ENCODE measurements around the gene FAM9C.

Gene FAM9C

DNA sequence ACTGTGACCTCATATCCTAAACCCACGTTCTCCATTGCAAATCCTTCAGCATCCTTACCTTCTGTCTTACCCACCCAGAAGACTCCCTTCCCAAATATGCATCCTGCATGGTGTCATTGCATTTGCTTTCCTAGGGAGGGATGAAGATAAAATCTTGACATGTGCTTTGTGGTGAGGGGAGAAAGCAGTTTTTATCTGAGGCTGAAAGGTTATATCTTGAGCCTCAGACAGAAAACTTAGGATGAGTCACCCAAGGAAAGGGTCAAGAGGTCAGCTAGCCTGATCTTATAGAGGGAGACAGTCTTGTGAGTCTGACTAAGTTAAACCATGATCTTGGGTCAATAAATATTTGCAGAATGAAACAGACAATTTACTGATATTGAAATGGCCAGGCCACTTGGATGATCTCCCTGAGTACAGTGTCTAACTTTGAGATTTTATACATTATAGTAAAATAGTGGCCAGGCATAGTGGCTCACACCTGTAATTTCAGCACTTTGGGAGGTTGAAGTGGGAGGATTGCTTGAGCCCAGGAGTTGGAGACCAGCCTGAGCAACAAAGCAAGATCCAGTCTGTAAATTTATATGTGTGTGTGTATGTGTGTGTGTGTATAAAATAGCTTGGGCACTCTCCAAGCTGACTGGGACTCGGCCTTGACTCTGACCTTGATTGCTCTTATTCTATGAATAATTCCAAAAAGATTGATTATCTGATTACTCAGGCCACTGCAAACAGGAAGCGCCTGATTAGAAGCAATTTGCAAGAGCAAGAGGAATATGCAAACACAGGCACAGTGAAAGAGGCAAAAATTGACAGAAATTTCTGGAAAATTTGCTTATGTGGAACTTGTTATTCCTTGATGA, 15.4 kb upstream of the FAM9C start:
- Mint-ChIP-seq H3K27ac (no peak overlapping the region), H3K4me1 (peaks cover 53% of the 10 kb centered on the region), H3K4me3 (no peak overlapping the region), H3K36me3 (peaks cover 10% of the 10 kb centered on the region), H3K9me3 (no peaks in the 10 kb centered on the region), H3K27me3 (no peaks in the 10 kb centered on the region)

DNA sequence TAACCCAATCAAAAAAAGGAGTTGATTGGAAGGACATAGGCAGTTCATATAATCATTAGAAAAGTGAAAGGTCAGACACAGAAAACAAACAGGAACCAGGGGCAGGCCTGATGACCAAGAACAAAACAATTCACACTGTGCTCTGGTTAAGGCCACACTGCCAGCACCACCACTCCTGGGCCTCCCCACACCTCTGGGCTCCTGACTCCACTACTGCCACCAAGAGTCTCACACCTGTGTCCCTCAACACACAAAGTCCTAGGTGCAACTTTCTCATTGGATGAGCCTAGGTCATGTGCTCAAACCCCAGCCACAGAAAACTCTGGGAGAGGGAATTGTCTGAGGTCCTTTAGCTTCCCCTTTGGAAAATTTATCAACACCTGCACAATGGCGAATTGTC, 11.1 kb upstream of the FAM9C start:
- H3K36me3 Mint-ChIP-seq = peaks cover 2% of the 10 kb centered on the region
- H3K4me3 Mint-ChIP-seq = no peak overlapping the region
- H3K4me1 Mint-ChIP-seq = peaks cover 76% of the 10 kb centered on the region
- no peaks in the 10 kb centered on the region for H3K27me3 Mint-ChIP-seq
- H3K27ac Mint-ChIP-seq = peak overlapping the region; percentile 49
- no peaks in the 10 kb centered on the region for H3K9me3 Mint-ChIP-seq

DNA sequence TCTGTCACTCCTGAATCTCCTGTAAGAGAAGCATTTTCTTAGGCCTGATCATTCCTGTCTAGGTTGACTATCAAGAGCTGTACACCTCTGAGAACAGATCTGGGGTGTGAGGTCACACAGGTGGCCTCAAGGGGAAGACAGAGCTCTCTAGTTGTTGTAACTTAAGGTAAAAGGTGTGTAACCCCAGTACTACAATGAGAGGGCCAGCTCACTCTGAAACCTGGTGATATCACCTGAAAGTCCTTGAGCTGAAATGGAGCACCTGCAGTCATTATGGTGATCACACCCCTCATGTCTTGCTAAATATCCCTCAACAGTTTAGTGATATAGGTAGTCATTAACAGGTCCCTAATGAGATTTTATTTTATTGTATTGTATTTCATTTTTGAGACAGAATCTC, 8.8 kb upstream of the FAM9C start:
- Mint-ChIP-seq H3K4me3 (no peak overlapping the region), H3K9me3 (no peaks in the 10 kb centered on the region), H3K4me1 (peaks cover 78% of the 10 kb centered on the region), H3K27me3 (no peaks in the 10 kb centered on the region), H3K36me3 (peaks cover 2% of the 10 kb centered on the region), H3K27ac (no peak overlapping the region)

DNA sequence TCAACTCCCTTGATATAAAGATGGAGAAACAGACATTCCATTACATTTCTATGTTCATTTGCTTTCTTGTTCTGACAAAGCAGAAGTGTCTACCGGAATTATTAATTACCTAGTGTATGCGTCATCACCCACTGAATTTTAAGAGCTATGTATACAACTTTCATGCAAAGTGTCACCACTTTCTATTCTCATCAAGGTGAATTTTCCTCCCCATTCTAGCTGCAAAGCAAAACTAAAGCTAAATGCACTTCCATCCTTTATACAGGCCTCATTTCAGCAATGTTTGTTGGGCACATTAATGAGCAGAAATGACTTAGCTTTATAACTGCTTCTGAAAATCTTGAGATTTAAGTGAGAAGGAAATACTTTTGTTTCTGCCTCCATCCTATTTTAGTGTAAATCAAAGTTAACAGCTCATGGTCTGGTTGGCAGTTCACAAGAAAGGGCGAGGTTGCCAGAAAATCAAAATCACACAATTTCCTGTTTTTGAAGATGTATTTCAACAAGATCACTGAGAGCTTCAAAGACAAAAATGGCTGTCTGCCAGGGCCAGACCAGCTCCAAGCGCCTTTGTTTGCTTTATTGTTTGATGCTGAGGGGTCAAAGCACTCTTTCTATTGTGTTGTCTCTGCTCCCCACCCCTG, 7.2 kb upstream of the FAM9C start:
- Mint-ChIP-seq H3K36me3 (no peaks in the 10 kb centered on the region), H3K9me3 (no peaks in the 10 kb centered on the region), H3K27me3 (no peaks in the 10 kb centered on the region), H3K27ac (peak overlapping the region; percentile 87), H3K4me1 (peaks cover 80% of the 10 kb centered on the region), H3K4me3 (peak overlapping the region; percentile 51)

DNA sequence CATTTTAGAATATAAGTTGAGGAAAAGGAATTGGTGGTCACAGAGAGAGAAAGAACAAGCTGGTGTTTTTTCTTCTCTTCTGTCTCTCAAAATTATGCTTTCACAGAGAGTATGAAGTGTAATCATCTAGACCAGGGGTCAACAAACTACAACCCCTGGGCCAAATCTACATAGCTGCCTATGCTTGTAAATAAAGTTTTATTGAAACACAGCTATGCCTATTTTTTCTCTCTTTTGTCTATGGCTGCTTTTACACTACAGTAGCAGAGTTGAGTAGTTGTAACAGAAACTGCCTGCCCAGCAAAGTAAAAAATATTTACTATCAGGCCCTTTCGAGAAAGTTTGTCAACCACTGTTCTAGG, 6.7 kb upstream of the FAM9C start:
- peaks cover 80% of the 10 kb centered on the region for H3K4me1 Mint-ChIP-seq

DNA sequence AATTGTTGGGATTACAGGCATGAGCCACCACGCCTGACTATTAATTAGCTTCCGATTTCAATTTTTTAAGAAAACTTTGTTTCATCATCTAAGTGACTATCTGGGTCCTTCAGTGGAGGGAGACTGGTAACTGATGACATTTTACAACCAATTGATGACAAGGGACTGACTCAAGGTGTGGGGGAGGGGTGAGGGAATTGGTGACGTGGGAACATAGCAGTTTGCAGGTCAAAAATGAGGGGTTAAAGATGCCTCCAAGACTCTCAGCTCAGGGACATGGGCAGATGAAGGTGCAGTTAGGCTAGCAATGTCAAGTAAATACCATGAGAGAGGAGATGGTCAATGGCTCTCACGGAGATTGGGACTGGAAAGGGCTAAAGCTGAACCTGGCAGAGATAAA, 5.7 kb upstream of the FAM9C start:
- peak overlapping the region; percentile 51 for H3K4me3 Mint-ChIP-seq
- peak overlapping the region; percentile 93 for H3K27ac Mint-ChIP-seq
- H3K9me3 Mint-ChIP-seq = no peaks in the 10 kb centered on the region
- H3K4me1 Mint-ChIP-seq = peaks cover 75% of the 10 kb centered on the region
- no peaks in the 10 kb centered on the region for H3K36me3 Mint-ChIP-seq
- H3K27me3 Mint-ChIP-seq = no peaks in the 10 kb centered on the region

More for the DNA sequence above, 6.7 kb upstream of the FAM9C start:
- Mint-ChIP-seq H3K36me3 (no peaks in the 10 kb centered on the region), H3K4me3 (peak overlapping the region; percentile 51), H3K27ac (peak overlapping the region; percentile 87), H3K9me3 (no peaks in the 10 kb centered on the region), H3K27me3 (no peaks in the 10 kb centered on the region)

DNA sequence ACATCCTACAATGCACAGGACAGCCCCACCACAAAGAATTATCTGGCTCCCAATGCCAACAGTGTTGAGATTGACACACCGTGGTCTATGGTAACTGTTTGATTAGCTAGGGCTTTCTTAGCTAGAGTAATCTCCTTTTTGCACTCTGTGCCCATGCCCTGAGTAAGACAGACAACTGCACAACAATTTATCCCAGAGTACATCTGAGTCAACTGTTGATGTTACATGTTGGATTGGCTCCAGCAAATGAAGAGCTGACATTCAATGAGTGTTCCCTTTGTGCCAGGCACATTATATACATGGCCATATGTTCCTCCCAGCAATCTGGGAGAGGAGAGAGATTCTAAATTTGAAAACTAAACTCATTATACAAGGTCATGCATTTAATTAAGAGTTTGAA, 3.9 kb upstream of the FAM9C start:
- peaks cover 67% of the 10 kb centered on the region for H3K4me1 Mint-ChIP-seq
- H3K9me3 Mint-ChIP-seq = no peaks in the 10 kb centered on the region
- peak overlapping the region; percentile 62 for H3K27ac Mint-ChIP-seq
- no peaks in the 10 kb centered on the region for H3K36me3 Mint-ChIP-seq
- no peaks in the 10 kb centered on the region for H3K27me3 Mint-ChIP-seq
- H3K4me3 Mint-ChIP-seq = no peak overlapping the region

DNA sequence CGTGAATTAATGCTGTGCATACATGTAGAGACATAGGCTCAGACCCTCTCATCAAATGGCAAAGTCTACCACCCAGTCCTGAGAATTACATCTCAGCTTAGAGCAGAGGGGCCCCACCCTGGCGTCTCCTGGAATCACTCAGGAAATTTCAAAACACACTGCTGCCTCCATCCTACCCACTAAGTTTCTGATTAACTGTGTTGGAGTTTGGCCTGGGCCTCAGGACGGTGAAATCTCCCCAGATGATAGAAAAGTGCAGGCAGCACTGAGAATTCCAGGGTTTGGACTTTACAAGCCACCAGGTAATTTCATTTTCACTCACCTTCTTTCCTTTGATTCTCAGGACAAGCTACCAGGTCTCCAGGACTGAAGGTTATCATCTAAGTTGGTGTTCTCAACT, 3.3 kb upstream of the FAM9C start:
- peak overlapping the region; percentile 46 for H3K27ac Mint-ChIP-seq
- H3K9me3 Mint-ChIP-seq = no peaks in the 10 kb centered on the region
- H3K4me1 Mint-ChIP-seq = peaks cover 64% of the 10 kb centered on the region
- no peaks in the 10 kb centered on the region for H3K27me3 Mint-ChIP-seq
- no peak overlapping the region for H3K4me3 Mint-ChIP-seq
- H3K36me3 Mint-ChIP-seq = no peaks in the 10 kb centered on the region

DNA sequence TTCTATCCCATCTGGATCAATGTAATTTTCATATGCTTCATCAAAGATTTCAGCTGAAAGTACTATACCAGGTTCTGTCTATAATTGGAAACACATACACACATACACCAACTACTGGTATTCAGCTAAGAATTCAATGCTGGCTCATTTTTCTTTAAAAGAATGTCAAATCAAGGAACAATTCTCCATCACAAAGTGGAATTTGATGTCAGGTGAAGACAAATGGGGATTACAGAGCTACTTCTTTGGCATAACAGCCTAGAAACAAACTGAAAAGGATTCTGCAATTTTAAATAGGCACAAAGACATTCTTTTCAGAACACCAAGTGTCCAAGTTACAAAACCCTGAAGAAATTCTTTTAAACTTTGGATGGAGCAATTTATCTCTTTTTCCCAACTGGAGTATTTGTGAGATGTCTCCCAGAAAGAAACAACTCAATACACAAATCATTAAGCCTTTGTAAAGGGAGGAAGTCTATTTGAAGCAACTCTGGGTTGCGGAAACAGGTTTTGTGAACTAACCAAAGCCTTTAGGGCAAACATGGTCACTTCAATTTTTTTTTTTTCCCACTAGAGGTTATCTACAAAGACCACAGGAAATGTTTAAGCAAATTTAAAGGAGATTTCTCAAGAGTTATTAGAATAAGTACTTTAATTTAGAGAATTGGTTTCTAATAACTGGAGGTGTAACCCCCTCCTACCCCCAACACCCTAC, 1.9 kb upstream of the FAM9C start:
- no peaks in the 10 kb centered on the region for H3K9me3 Mint-ChIP-seq
- H3K4me1 Mint-ChIP-seq = peaks cover 65% of the 10 kb centered on the region

DNA sequence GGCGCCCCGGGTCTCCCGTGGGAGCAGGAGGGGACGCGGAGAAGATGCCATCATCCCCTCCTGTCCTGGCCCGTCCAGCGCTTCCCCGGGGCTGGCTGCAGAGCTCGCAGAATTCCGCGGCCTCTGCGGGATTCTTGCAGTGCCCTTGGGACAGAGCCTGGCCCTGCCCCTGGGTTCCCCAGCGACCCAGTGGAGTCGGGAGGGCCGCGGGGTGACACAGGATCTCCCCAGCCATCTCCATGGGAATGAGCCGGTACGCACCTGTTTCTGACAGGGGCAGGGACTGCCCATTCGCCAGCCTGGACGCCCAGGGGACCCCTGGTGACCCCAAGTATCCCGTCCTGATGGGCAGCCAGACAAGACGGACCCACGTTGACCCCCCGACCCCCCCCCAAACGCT, 482 bp downstream of the FAM9C start:
- Mint-ChIP-seq H3K27ac (no peak overlapping the region), H3K9me3 (peaks cover 9% of the 10 kb centered on the region), H3K27me3 (no peaks in the 10 kb centered on the region), H3K36me3 (no peaks in the 10 kb centered on the region), H3K4me1 (peaks cover 56% of the 10 kb centered on the region), H3K4me3 (no peak overlapping the region)

More for the DNA sequence above, 1.9 kb upstream of the FAM9C start:
- H3K27ac Mint-ChIP-seq = peak overlapping the region; percentile 65
- H3K36me3 Mint-ChIP-seq = no peaks in the 10 kb centered on the region
- no peak overlapping the region for H3K4me3 Mint-ChIP-seq
- no peaks in the 10 kb centered on the region for H3K27me3 Mint-ChIP-seq

DNA sequence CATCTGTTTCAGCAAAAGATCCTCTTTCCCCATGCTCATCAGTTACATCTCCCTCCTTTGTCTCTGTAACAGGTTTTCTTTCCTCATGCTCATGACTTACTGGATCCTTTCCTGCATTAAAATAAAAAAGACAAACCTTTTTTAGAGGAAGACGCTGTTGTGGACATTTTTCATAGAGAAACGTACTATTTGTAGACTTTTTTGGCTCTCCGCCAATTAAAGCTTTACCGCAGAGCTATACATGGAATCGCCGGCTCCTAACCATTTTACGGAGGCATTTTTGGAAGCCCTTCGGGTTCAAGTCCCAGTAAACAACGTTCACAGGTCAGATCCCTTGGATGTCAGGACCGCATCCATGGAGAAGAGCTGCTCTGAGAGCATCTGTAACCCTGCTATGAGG, 1.3 kb downstream of the FAM9C start:
- Mint-ChIP-seq H3K4me3 (no peak overlapping the region), H3K27ac (peak overlapping the region; percentile 17), H3K36me3 (no peaks in the 10 kb centered on the region), H3K27me3 (no peaks in the 10 kb centered on the region), H3K4me1 (peaks cover 48% of the 10 kb centered on the region), H3K9me3 (peaks cover 12% of the 10 kb centered on the region)

DNA sequence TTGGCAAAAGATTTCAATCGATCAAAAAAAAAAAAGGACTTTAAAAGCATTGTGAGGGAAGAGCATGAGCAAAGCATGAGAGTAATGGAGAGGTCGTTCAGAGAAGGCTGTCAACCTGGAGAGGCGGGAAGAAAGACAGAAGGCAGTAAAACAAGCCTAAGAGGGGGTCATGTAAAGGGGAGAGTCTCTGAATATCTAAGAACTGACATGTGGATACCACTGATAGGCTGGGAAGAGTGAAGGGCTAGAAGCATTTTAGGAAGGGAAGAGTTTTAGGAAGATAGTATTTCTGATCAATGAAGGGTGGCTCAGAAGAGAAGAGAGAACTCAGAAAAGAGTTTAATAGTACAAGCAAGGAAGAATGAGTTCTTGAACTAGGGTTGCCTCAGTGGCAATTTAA, 7.5 kb downstream of the FAM9C start:
- no peaks in the 10 kb centered on the region for H3K36me3 Mint-ChIP-seq
- H3K9me3 Mint-ChIP-seq = peaks cover 12% of the 10 kb centered on the region
- H3K4me1 Mint-ChIP-seq = peaks cover 32% of the 10 kb centered on the region
- peak overlapping the region; percentile 37 for H3K27ac Mint-ChIP-seq
- H3K27me3 Mint-ChIP-seq = no peaks in the 10 kb centered on the region
- no peak overlapping the region for H3K4me3 Mint-ChIP-seq

DNA sequence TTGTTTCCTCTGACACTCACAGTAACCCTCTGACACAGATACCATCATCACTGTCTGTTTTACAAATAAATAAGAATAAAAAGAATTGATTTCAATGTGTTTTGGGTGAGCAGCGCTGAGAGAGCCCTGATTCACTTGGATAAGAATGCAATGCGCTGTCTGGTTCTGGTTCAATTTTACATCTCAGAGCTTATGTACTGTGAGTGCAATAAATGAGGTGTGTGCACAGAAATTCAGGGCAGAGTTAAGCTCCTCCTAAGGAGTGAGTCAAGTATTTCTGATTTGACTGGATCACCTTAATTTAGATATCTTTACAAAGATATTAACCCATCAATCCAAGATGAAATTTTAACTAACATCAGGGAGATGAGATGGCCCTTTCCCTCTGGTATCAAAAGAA, 11.2 kb downstream of the FAM9C start:
- Mint-ChIP-seq H3K4me1 (peaks cover 52% of the 10 kb centered on the region), H3K36me3 (no peaks in the 10 kb centered on the region), H3K27ac (no peak overlapping the region), H3K9me3 (no peaks in the 10 kb centered on the region), H3K4me3 (no peak overlapping the region), H3K27me3 (no peaks in the 10 kb centered on the region)

DNA sequence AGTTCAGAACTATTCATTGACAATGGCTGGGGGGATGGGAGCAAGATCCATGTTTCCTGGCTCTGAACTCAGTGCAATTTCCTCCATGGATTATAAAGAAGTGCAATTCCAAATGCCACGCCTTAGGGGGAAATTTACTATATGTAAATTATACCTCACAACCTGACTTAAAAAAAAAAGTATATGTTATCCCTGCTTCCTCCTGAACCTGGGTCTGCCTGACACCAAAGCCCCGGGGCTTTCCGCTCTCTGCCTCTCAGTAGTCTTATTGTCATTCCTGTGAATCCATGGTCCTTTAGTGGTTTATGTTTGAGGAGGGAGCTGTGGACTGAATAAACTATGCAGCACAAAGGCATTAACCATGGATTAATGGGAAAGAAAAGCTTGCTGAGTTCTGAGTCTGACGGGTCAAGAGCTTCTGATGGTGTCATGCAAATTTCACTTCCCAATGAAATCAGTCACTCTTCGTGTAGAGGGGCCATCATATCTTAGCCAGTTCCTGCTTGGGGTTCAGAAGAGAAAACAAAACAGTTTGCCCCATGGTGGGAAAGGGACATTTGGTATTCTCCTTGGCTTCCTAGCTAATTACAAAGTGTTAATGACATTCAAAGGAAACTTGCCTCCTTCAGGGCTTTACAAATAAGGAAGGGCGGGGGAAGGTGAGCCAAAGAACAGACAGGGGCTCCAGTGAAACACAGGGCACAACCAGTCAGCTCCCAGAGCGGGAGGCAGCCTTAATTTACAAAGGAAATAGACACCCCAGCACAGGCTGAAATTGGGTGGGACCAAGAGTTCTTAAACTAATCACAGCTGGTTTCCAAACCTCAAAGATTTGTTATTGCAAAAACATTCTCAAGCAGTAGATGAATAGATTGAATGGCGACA, 14.3 kb downstream of the FAM9C start:
- H3K27ac Mint-ChIP-seq = peak overlapping the region; percentile 88
- H3K4me3 Mint-ChIP-seq = peak overlapping the region; percentile 55
- H3K4me1 Mint-ChIP-seq = peaks cover 75% of the 10 kb centered on the region
- H3K36me3 Mint-ChIP-seq = no peaks in the 10 kb centered on the region
- no peaks in the 10 kb centered on the region for H3K27me3 Mint-ChIP-seq
- H3K9me3 Mint-ChIP-seq = no peaks in the 10 kb centered on the region

DNA sequence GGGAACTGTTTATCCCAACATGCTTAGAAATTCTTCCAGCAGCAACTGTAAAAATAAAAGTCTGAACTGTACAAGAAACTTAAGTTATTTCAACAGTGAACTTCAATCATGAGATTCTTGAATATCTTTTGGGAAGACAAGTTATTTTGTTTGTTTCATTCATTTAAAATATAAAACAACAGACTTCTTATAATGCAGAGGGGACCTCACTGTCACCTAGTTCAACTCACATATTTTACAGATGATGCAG, 14.9 kb downstream of the FAM9C start:
- Mint-ChIP-seq H3K36me3 (no peaks in the 10 kb centered on the region), H3K27ac (peak overlapping the region; percentile 76), H3K4me1 (peaks cover 80% of the 10 kb centered on the region), H3K4me3 (peak overlapping the region; percentile 23), H3K9me3 (no peaks in the 10 kb centered on the region), H3K27me3 (no peaks in the 10 kb centered on the region)

All from activated naive CD4-positive, alpha-beta T cell treated with anti-CD3 and anti-CD28 coated beads, Interleukin-2, amount 50 U/mL, for 24 hours (primary cell).